ENCODE data around the gene ENPP3. TPM values are rescaled to one million over a fixed set of nuclear protein-coding genes. Genes with fewer than 3 reads are reported as not detected.

The ENPP3 gene
- total RNA-seq, 2 experiments from 2014 or later: 1.3 to 2.3 TPM

GRCh38 chr6:131728296-131728939 is 91.3 kb downstream of the ENPP3 start:
- no peak for TF ChIP-seq CTCF (conservative IDR thresholded peaks at IDR 0.05; ENCODE audit: low read length)
- TF ChIP-seq EZH2phosphoT487 (IDR thresholded peaks at IDR 0.05; ENCODE audit: borderline replicate concordance, low read depth, low read length): no peak

DNA sequence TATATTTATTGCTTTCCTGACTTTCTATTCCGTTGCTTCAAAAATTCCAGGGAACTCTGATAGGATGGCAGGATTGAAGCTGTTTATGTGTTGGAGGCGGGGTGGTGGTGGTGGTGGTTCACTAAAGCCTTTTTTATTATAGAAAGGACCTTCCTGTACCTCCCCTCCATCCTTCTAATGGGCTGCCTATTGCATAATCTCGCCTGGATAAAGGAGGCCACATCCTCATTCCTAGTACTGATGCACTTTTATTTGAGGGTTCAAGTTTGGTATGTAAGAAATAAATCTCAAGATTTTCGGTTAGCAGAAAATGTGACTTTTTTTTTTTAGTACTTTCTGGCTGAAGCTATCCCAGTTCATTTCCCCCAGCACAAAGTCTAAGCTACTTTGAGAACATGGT is 92.4 kb downstream of the ENPP3 start:
- Histone ChIP-seq H4K20me1 (ENCODE audit: insufficient read depth, low read length) (no peaks in the 10 kb centered on the region), H3K9me2 (ENCODE audit: insufficient read depth, low read length) (no peaks in the 10 kb centered on the region), H3K79me2 (ENCODE audit: insufficient read depth, low read depth, low read length) (no peaks in the 10 kb centered on the region), H3K4me2 (ENCODE audit: low read length) (no peak overlapping the region), H3K4me1 (ENCODE audit: insufficient read depth, low read length, poor library complexity, severe bottlenecking) (no peaks in the 10 kb centered on the region), H3K9me3 (ENCODE audit: low read length) (no peaks in the 10 kb centered on the region), H2AFZ (ENCODE audit: low read length) (no peak overlapping the region), H3K27ac (ENCODE audit: low read depth, low read length, poor library complexity, severe bottlenecking) (no peak overlapping the region), H3K4me3 (ENCODE audit: low read depth, low read length, poor library complexity, severe bottlenecking) (no peak overlapping the region), H3K36me3 (ENCODE audit: insufficient read depth, low read length) (no peaks in the 10 kb centered on the region)
- no peak for DNase-seq (ENCODE audit: low spot score)
- TF ChIP-seq EZH2phosphoT487 (IDR thresholded peaks at IDR 0.05; ENCODE audit: borderline replicate concordance, low read depth, low read length) (no peak), CTCF (conservative IDR thresholded peaks at IDR 0.05; ENCODE audit: low read length) (no peak)
- ChIA-PET CTCF (ENCODE audit: unreplicated experiment) (no interaction called here), POLR2A (interaction anchor here (2.0 kb wide), 1 partner anchor 13 kb away, joined by 11 read pairs; no protein-coding TSS in a partner anchor)
- no TSS peak for BruUV-seq (replicated peaks)
- intact Hi-C loops (cut with micrococcal nuclease; ENCODE audit: unreplicated experiment): no loop called here

More at GRCh38 chr6:131728296-131728939, 91.3 kb downstream of the ENPP3 start:
- Histone ChIP-seq H3K9me3 (ENCODE audit: low read length) (no peaks in the 10 kb centered on the region), H3K4me1 (ENCODE audit: insufficient read depth, low read length, poor library complexity, severe bottlenecking) (no peaks in the 10 kb centered on the region), H3K79me2 (ENCODE audit: insufficient read depth, low read depth, low read length) (no peaks in the 10 kb centered on the region), H3K36me3 (ENCODE audit: insufficient read depth, low read length) (no peaks in the 10 kb centered on the region), H3K4me3 (ENCODE audit: low read depth, low read length, poor library complexity, severe bottlenecking) (no peak overlapping the region), H3K4me2 (ENCODE audit: low read length) (no peak overlapping the region), H3K9me2 (ENCODE audit: insufficient read depth, low read length) (no peaks in the 10 kb centered on the region), H3K27ac (ENCODE audit: low read depth, low read length, poor library complexity, severe bottlenecking) (no peak overlapping the region), H4K20me1 (ENCODE audit: insufficient read depth, low read length) (no peaks in the 10 kb centered on the region), H2AFZ (ENCODE audit: low read length) (no peak overlapping the region)
- BruUV-seq (replicated peaks): no TSS peak
- ChIA-PET CTCF (ENCODE audit: unreplicated experiment) (no interaction called here), POLR2A (interaction anchor here (0.9 to 2.0 kb wide), 3 partner anchors 9 to 394 kb away, joined by 3 to 11 read pairs (median 3); no protein-coding TSS in a partner anchor)
- intact Hi-C loops (cut with micrococcal nuclease; ENCODE audit: unreplicated experiment): no loop called here
- DNase-seq (ENCODE audit: low spot score): no peak

GRCh38 chr6:131730264-131730663 is 93.2 kb downstream of the ENPP3 start:
- ChIA-PET POLR2A (interaction anchor here (0.6 kb wide), 1 partner anchor 1985 kb away, joined by 3 read pairs; no protein-coding TSS in a partner anchor), CTCF (ENCODE audit: unreplicated experiment) (no interaction called here)
- intact Hi-C loops (cut with micrococcal nuclease; ENCODE audit: unreplicated experiment): no loop called here
- TF ChIP-seq EZH2phosphoT487 (IDR thresholded peaks at IDR 0.05; ENCODE audit: borderline replicate concordance, low read depth, low read length): no peak
- no peak for TF ChIP-seq CTCF (conservative IDR thresholded peaks at IDR 0.05; ENCODE audit: low read length)
- H4K20me1 ChIP-seq (ENCODE audit: insufficient read depth, low read length): no peaks in the 10 kb centered on the region
- no peaks in the 10 kb centered on the region for H3K9me3 ChIP-seq (ENCODE audit: low read length)
- H3K4me3 ChIP-seq (ENCODE audit: low read depth, low read length, poor library complexity, severe bottlenecking): no peak overlapping the region
- H3K9me2 ChIP-seq (ENCODE audit: insufficient read depth, low read length): no peaks in the 10 kb centered on the region
- no peaks in the 10 kb centered on the region for H3K36me3 ChIP-seq (ENCODE audit: insufficient read depth, low read length)
- no peaks in the 10 kb centered on the region for H3K4me1 ChIP-seq (ENCODE audit: insufficient read depth, low read length, poor library complexity, severe bottlenecking)
- no peaks in the 10 kb centered on the region for H3K79me2 ChIP-seq (ENCODE audit: insufficient read depth, low read depth, low read length)
- no peak overlapping the region for H3K27ac ChIP-seq (ENCODE audit: low read depth, low read length, poor library complexity, severe bottlenecking)
- no peak overlapping the region for H3K4me2 ChIP-seq (ENCODE audit: low read length)
- H2AFZ ChIP-seq (ENCODE audit: low read length): no peak overlapping the region
- no TSS peak for BruUV-seq (replicated peaks)
- DNase-seq (ENCODE audit: low spot score): no peak

Data from OCI-LY7 (cell line).